Left lung (tissue), 10 donors: ENCODE measurements around the gene CASP3. TPM values are rescaled to one million over a fixed set of nuclear protein-coding genes. Genes with fewer than 3 reads are reported as not detected.
"Not testable (repeated sequence)": the region's sequence is repeated elsewhere in the genome, so short reads cannot be mapped to it uniquely, and the experiment has no call there.

Experiments
- ATAC-seq: fragments of 200-7000 bp; cut with Tn5 transposase; one replicate; pipeline ENCODE4 v1.9.1; 2020; ENCODE audit warnings: moderate library complexity
- DNase-seq, 4 donors: peaks; one replicate each; pipeline ENCODE4 v3.0.0-alpha.2; 2013 to 2020
- H3K27ac ChIP-seq, 2 donors: fragments of 200-600 bp; sonication (generic) in 1 of 2; one replicate each; pipeline versions ENCODE4 v1.5.0 to v1.8.0; 2020 to 2021
- H3K27me3 ChIP-seq, 2 donors: fragments of 200-600 bp; sonication (generic) in 1 of 2; one replicate each; pipeline versions ENCODE4 v1.5.0 to v1.8.0; 2020 to 2021
- H3K36me3 ChIP-seq, 2 donors: fragments of 200-600 bp; sonication (generic) in 1 of 2; one replicate each; pipeline versions ENCODE4 v1.5.0 to v1.8.0; 2020 to 2021
- H3K4me1 ChIP-seq, 2 donors: fragments of 200-600 bp; one replicate each; pipeline ENCODE4 v1.8.0; 2021
- H3K4me3 ChIP-seq, 2 donors: fragments of 200-600 bp; sonication (generic) in 1 of 2; one replicate each; pipeline versions ENCODE4 v1.5.0 to v1.8.0; 2020 to 2021; ENCODE audit warnings: mild to moderate bottlenecking in 1 of 2
- H3K9me3 ChIP-seq, 2 donors: fragments of 200-600 bp; sonication (generic) in 1 of 2; one replicate each; pipeline versions ENCODE4 v1.5.0 to v1.8.0; 2020 to 2021
- intact Hi-C, 2 donors: fragments of 100-400 bp; cut with DNase I; formaldehyde crosslinking; loops; one replicate each; pipeline versions ENCODE4 v1.11.2 to v1.14.2; 2022
- polyA plus RNA-seq, 6 donors: library from polyadenylated mRNA; unstranded; fragments of 120-200 nt; gene quantifications; one replicate each; pipeline ENCODE4 v1.2.1, GENCODE V29; 2013; ENCODE audit not compliant: insufficient read length in 6 of 6
- total RNA-seq, 2 donors: library from RNA; stranded (reverse); fragmentation: NEBNext Ultra II Directional; extraction: Animal tissue kit (Norgen Biotek cat#: 25700); gene quantifications; one replicate each; pipeline ENCODE4 v1.2.1, GENCODE V29; 2021
- TF ChIP-seq, protein P1 (sequence below), 2 donors: fragments of 200-600 bp; sonication (generic) in 1 of 2; IDR thresholded peaks; one replicate each; pipeline versions ENCODE4 v1.5.0 to v1.8.0; 2021; ENCODE audit warnings: antibody characterized with exemption in 2 of 2
- donor health status: DM: no; HTN: yes; CAD: no.
- donor health status: DM: no; HTN: no; CAD: no.

The CASP3 gene
- total and polyA plus RNA-seq, 8 donors, result 19.1 to 37.9 (median 35.0) TPM

DNA sequence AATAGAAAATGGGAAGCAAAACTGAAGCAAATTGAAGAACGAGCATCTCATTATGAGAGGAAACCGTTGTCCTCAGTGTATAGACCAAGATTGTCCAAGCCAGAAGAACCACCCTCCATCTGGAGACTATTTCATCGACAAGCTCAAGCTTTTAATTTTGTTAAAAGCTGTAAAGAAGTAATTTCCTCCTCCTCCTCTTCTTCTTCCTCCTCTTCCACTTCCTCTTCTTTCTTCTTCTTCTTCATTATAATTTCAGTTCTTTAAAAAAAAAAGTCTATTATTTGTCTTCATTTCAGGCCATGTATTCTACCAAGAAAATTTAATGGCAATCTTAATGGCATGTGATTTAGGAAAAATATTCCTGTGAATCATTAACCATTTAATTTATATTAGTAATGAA is 7.9 kb upstream of the CASP3 start:
- no peaks in the 10 kb centered on the region for H3K9me3 ChIP-seq
- no peak overlapping the region for H3K4me3 ChIP-seq
- no peak overlapping the region for H3K27ac ChIP-seq
- DNase-seq (no peak), ATAC-seq (no peak)
- intact Hi-C loops, result no loop called here
- H3K27me3 ChIP-seq, result no peaks in the 10 kb centered on the region
- peaks cover 0 to 9% of the 10 kb centered on the region in 2 donors for H3K4me1 ChIP-seq
- TF ChIP-seq, protein P1, sequence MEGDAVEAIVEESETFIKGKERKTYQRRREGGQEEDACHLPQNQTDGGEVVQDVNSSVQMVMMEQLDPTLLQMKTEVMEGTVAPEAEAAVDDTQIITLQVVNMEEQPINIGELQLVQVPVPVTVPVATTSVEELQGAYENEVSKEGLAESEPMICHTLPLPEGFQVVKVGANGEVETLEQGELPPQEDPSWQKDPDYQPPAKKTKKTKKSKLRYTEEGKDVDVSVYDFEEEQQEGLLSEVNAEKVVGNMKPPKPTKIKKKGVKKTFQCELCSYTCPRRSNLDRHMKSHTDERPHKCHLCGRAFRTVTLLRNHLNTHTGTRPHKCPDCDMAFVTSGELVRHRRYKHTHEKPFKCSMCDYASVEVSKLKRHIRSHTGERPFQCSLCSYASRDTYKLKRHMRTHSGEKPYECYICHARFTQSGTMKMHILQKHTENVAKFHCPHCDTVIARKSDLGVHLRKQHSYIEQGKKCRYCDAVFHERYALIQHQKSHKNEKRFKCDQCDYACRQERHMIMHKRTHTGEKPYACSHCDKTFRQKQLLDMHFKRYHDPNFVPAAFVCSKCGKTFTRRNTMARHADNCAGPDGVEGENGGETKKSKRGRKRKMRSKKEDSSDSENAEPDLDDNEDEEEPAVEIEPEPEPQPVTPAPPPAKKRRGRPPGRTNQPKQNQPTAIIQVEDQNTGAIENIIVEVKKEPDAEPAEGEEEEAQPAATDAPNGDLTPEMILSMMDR (IDR thresholded peaks at IDR 0.05), result no peak
- peaks cover 0 to 18% of the 10 kb centered on the region in 2 donors for H3K36me3 ChIP-seq

GRCh38 chr4:184655889-184656869 is 6.9 kb upstream of the CASP3 start:
- H3K4me3 ChIP-seq, result no peak overlapping the region
- DNase-seq, result no peak
- H3K36me3 ChIP-seq, result peaks cover 0 to 13% of the 10 kb centered on the region in 2 donors
- no peak overlapping the region for H3K27ac ChIP-seq
- H3K27me3 ChIP-seq, result no peaks in the 10 kb centered on the region
- no peaks in the 10 kb centered on the region for H3K9me3 ChIP-seq
- intact Hi-C loops, result no loop called here
- TF ChIP-seq, protein P1 (IDR thresholded peaks at IDR 0.05), result no peak
- peaks cover 0 to 12% of the 10 kb centered on the region in 2 donors for H3K4me1 ChIP-seq
- no peak for ATAC-seq

- DNase-seq, result no peak
- TF ChIP-seq, protein P1 (IDR thresholded peaks at IDR 0.05), result no peak
- Histone ChIP-seq H3K4me3 (no peak overlapping the region), H3K9me3 (no peaks in the 10 kb centered on the region), H3K4me1 (peaks cover 4 to 26% of the 10 kb centered on the region in 2 donors), H3K27ac (no peak overlapping the region), H3K36me3 (no peaks in the 10 kb centered on the region), H3K27me3 (no peaks in the 10 kb centered on the region)
- no peak for ATAC-seq
- intact Hi-C loops, result no loop called here
Observed at GRCh38 chr4:184653650-184654049, 4.4 kb upstream of the CASP3 start.

GRCh38 chr4:184652681-184653080 is 3.4 kb upstream of the CASP3 start:
- intact Hi-C loops, ATAC-seq, H3K36me3 ChIP-seq: not testable (repeated sequence)

DNA sequence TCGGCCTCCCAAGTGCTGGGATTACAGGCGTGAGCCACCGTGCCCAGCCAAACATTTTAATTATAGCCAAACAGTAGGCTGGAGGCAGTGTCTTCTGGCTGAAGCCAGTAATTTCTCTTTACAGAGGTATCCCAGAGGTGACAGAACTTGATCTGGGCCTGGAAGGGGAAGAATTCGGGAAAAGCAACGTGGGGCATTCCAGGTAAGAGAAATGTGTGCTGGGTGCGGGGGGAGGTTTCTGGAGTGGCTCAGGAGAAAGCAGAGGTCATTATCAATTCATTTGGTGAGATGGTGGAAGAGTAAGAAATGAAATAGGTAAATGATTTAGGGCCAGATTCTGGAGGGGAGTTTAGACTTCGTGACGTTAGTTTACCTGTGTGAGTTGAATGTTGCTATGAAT is 2.7 kb upstream of the CASP3 start:
- Histone ChIP-seq H3K9me3 (no peaks in the 10 kb centered on the region), H3K4me3 (no peak overlapping the region), H3K36me3 (no peaks in the 10 kb centered on the region), H3K4me1 (peaks cover 13 to 33% of the 10 kb centered on the region in 2 donors), H3K27ac (no peak overlapping the region), H3K27me3 (no peaks in the 10 kb centered on the region)
- DNase-seq (no peak), ATAC-seq (no peak)
- intact Hi-C loops, result no loop called here
- TF ChIP-seq, protein P1 (IDR thresholded peaks at IDR 0.05), result no peak

More at GRCh38 chr4:184652681-184653080, 3.4 kb upstream of the CASP3 start:
- not testable (repeated sequence) for H3K9me3 ChIP-seq, H3K27me3 ChIP-seq, H3K27ac ChIP-seq, DNase-seq, H3K4me3 ChIP-seq
- H3K4me1 ChIP-seq, result peaks cover 7 to 33% of the 10 kb centered on the region in 2 donors
